Cardiac muscle cell (in vitro differentiated cells and primary cell): ENCODE measurements around the gene PDZRN3. TPM values are rescaled to one million over a fixed set of nuclear protein-coding genes. Genes with fewer than 3 reads are reported as not detected.

Experiments
- DNase-seq, 2 donors: peaks; one replicate each; pipeline versions ENCODE4 v3.0.0 to v3.0.0-alpha.2; 2010 to 2017; ENCODE audit warnings: low read depth in 1 of 2, low spot score in 1 of 2
- H3K27ac ChIP-seq: fragments of 200-600 bp; sonication (generic); 2 replicates; pipeline ENCODE4 v1.5.1; 2016
- H3K27me3 ChIP-seq: fragments of 200-600 bp; sonication (generic); 2 replicates; pipeline ENCODE4 v1.6.0; 2016; ENCODE audit warnings: control low read depth
- H3K36me3 ChIP-seq: fragments of 200-600 bp; sonication (generic); 2 replicates; pipeline ENCODE4 v1.5.1; 2016; ENCODE audit warnings: control low read depth
- H3K4me1 ChIP-seq: fragments of 200-600 bp; sonication (generic); 2 replicates; pipeline ENCODE4 v1.8.1; 2017; ENCODE audit warnings: low read depth, mild to moderate bottlenecking, mixed run types
- H3K4me3 ChIP-seq: fragments of 200-600 bp; sonication (generic); 2 replicates; pipeline ENCODE4 v1.5.1; 2016; ENCODE audit warnings: mild to moderate bottlenecking
- H3K9me3 ChIP-seq: fragments of 200-600 bp; sonication (generic); 2 replicates; pipeline ENCODE4 v1.5.1; 2017; ENCODE audit warnings: low read depth, mild to moderate bottlenecking, control low read depth
- CTCF ChIP-seq: IDR thresholded peaks from 2 replicates; pipeline ENCODE4 v1.5.1; 2012; ENCODE audit warnings: low read depth, mild to moderate bottlenecking, low read length
- polyA plus RNA-seq: library from polyadenylated mRNA; unstranded; fragments of >200 nt; fragmentation: Nextera tagmentation; extraction: Ambion mirVana; gene quantifications from 2 replicates; pipeline ENCODE4 v1.2.1, GENCODE V29; 2016
- total RNA-seq: library from RNA; depleted of rRNA; stranded (reverse); fragments of >200 nt; gene quantifications from 2 replicates; pipeline ENCODE4 v1.2.3, GENCODE V29; 2016

PDZRN3 gene
- total and polyA plus RNA-seq, 2 experiments from 2014 or later = 63.9 to 94.7 TPM

GRCh38 chr3:73432023-73432705 is 192.6 kb downstream of the PDZRN3 start:
- Histone ChIP-seq H3K4me1 (peaks cover 33% of the 10 kb centered on the region), H3K27ac (no peak overlapping the region), H3K27me3 (no peaks in the 10 kb centered on the region), H3K9me3 (no peaks in the 10 kb centered on the region), H3K4me3 (peak overlapping the region; percentile 10), H3K36me3 (no peaks in the 10 kb centered on the region)
- peak; percentile 62 to 68 for DNase-seq
- TF ChIP-seq CTCF = peak; percentile 72

- no peaks in the 10 kb centered on the region for H3K9me3 ChIP-seq
- no peaks in the 10 kb centered on the region for H3K27me3 ChIP-seq
- H3K27ac ChIP-seq = no peak overlapping the region
- no peak for TF ChIP-seq CTCF
- H3K36me3 ChIP-seq = no peaks in the 10 kb centered on the region
- no peak for DNase-seq
- H3K4me1 ChIP-seq = peaks cover 36% of the 10 kb centered on the region
- H3K4me3 ChIP-seq = no peak overlapping the region
Measured at GRCh38 chr3:73431183-73431900, 193.4 kb downstream of the PDZRN3 start.

- Histone ChIP-seq H3K27ac (no peak overlapping the region), H3K4me1 (peaks cover 21% of the 10 kb centered on the region), H3K9me3 (no peaks in the 10 kb centered on the region), H3K27me3 (no peaks in the 10 kb centered on the region), H3K4me3 (no peak overlapping the region), H3K36me3 (no peaks in the 10 kb centered on the region)
- TF ChIP-seq CTCF = no peak
- DNase-seq = no peak
Measured at GRCh38 chr3:73427048-73427706, 197.6 kb downstream of the PDZRN3 start.

- H3K27ac ChIP-seq = no peak overlapping the region
- TF ChIP-seq CTCF = no peak
Measured at GRCh38 chr3:73426606-73427005, 198.1 kb downstream of the PDZRN3 start.

GRCh38 chr3:73423116-73423515 is 201.6 kb downstream of the PDZRN3 start:
- peaks cover 16% of the 10 kb centered on the region for H3K4me1 ChIP-seq
- H3K36me3 ChIP-seq = no peaks in the 10 kb centered on the region
- H3K4me3 ChIP-seq = no peak overlapping the region
- H3K27me3 ChIP-seq = no peaks in the 10 kb centered on the region
- no peak for TF ChIP-seq CTCF
- DNase-seq = no peak
- no peaks in the 10 kb centered on the region for H3K9me3 ChIP-seq
- H3K27ac ChIP-seq = no peak overlapping the region

More at GRCh38 chr3:73426606-73427005, 198.1 kb downstream of the PDZRN3 start:
- no peak for DNase-seq
- no peaks in the 10 kb centered on the region for H3K36me3 ChIP-seq
- H3K4me1 ChIP-seq = peaks cover 20% of the 10 kb centered on the region
- H3K27me3 ChIP-seq = no peaks in the 10 kb centered on the region
- no peaks in the 10 kb centered on the region for H3K9me3 ChIP-seq
- H3K4me3 ChIP-seq = no peak overlapping the region
